GM18861 (cell line): ENCODE measurements around the gene CATSPERB.
"Not testable (repeated sequence)": the region's sequence is repeated elsewhere in the genome, so short reads cannot be mapped to it uniquely, and the experiment has no call there.

Source experiments
- ATAC-seq: cut with Tn5 transposase; IDR thresholded peaks from one replicate; pipeline ENCODE4 v1.9.1; 2021; ENCODE audit not compliant: unreplicated experiment

The CATSPERB gene

GRCh38 chr14:91677687-91678086 lies 54.2 kb downstream of the CATSPERB start:
- not testable (repeated sequence) for ATAC-seq

GRCh38 chr14:91674911-91675310 lies 57.0 kb downstream of the CATSPERB start:
- ATAC-seq: no peak

- no peak for ATAC-seq
These were observed 62.0 kb downstream of the CATSPERB start for GRCh38 chr14:91669867-91670266.

- not testable (repeated sequence) for ATAC-seq
These were observed 64.8 kb downstream of the CATSPERB start for GRCh38 chr14:91667101-91667500.

- no peak for ATAC-seq
These were observed 71.1 kb downstream of the CATSPERB start for GRCh38 chr14:91660790-91661189.

GRCh38 chr14:91654836-91655235 lies 77.0 kb downstream of the CATSPERB start:
- no peak for ATAC-seq

GRCh38 chr14:91653451-91653850 lies 78.4 kb downstream of the CATSPERB start:
- no peak for ATAC-seq

- ATAC-seq: no peak
These were observed 82.0 kb downstream of the CATSPERB start for GRCh38 chr14:91649930-91650329.

- ATAC-seq: no peak
These were observed 84.0 kb downstream of the CATSPERB start for GRCh38 chr14:91647856-91648255.

GRCh38 chr14:91636604-91637003 lies 95.3 kb downstream of the CATSPERB start:
- ATAC-seq: no peak

- no peak for ATAC-seq
These were observed 107.1 kb downstream of the CATSPERB start for GRCh38 chr14:91624757-91625156.

GRCh38 chr14:91614187-91614586 lies 117.7 kb downstream of the CATSPERB start:
- no peak for ATAC-seq

GRCh38 chr14:91613459-91614112 lies 118.3 kb downstream of the CATSPERB start:
- no peak for ATAC-seq

- ATAC-seq: no peak
These were observed 120.4 kb downstream of the CATSPERB start for GRCh38 chr14:91611528-91611927.

- no peak for ATAC-seq
These were observed 122.7 kb downstream of the CATSPERB start for GRCh38 chr14:91609161-91609560.

- no peak for ATAC-seq
These were observed 124.4 kb downstream of the CATSPERB start for GRCh38 chr14:91607322-91608047.

GRCh38 chr14:91606851-91607250 lies 125.0 kb downstream of the CATSPERB start:
- no peak for ATAC-seq

- ATAC-seq: not testable (repeated sequence)
These were observed 127.3 kb downstream of the CATSPERB start for GRCh38 chr14:91604611-91605010.

- no peak for ATAC-seq
These were observed 131.9 kb downstream of the CATSPERB start for GRCh38 chr14:91599994-91600393.

GRCh38 chr14:91595736-91596135 lies 136.2 kb downstream of the CATSPERB start:
- ATAC-seq: no peak

- ATAC-seq: not testable (repeated sequence)
These were observed 137.9 kb downstream of the CATSPERB start for GRCh38 chr14:91593957-91594356.

- ATAC-seq: no peak
These were observed 145.5 kb downstream of the CATSPERB start for GRCh38 chr14:91586410-91586809.

GRCh38 chr14:91585856-91586255 lies 146.0 kb downstream of the CATSPERB start:
- ATAC-seq: no peak
